Measurements from ENCODE around the gene SERPINB1.

DNA sequence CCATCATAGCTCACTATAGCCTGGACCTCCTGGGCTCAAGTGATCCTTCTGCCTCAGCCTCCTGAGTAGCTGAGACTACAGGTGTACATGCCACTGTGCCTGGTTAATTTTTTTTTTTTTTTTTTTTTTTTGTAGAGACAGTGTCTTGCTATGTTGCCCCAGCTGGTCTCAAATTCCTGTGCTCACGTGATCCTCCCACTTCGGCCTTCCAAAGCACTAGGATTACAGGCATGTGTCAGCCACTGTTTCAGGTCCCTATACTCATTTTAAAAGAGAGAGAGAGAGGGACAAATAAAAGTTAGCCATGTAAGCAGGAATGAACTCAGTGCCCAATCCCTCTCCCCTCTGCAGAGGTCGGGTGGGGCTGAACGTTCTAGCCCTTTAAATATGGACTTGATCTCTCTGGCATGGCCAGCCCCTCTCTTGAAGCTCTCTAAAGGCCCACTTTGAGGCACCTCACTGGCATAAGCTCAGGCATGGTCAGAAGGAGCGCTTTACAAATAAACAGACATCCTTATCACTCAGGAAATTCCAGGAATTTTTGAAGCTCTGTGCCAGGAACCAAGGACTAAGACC is 9.0 kb upstream of the SERPINB1 start:
- TF ChIP-seq, protein P1, sequence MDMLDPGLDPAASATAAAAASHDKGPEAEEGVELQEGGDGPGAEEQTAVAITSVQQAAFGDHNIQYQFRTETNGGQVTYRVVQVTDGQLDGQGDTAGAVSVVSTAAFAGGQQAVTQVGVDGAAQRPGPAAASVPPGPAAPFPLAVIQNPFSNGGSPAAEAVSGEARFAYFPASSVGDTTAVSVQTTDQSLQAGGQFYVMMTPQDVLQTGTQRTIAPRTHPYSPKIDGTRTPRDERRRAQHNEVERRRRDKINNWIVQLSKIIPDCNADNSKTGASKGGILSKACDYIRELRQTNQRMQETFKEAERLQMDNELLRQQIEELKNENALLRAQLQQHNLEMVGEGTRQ (IDR thresholded peaks at IDR 0.05; ENCODE audit: borderline replicate concordance, low read depth, low read length): no peak
- TF ChIP-seq POLR2AphosphoS5 (IDR thresholded peaks at IDR 0.05; ENCODE audit: low read depth, low read length) (no peak), RAD21 (IDR thresholded peaks at IDR 0.05; ENCODE audit: low read length) (no peak), NRF1 (IDR thresholded peaks at IDR 0.05; ENCODE audit: low read depth, low read length) (no peak), TEAD4 (IDR thresholded peaks at IDR 0.05; ENCODE audit: borderline replicate concordance, insufficient read depth) (no peak), EP300 (IDR thresholded peaks at IDR 0.05; ENCODE audit: borderline replicate concordance in 1 of 2, low read depth in 1 of 2, low read length in 1 of 2) (no peak), RFX5 (IDR thresholded peaks at IDR 0.05; ENCODE audit: low read length) (no peak), EZH2phosphoT487 (IDR thresholded peaks at IDR 0.05; ENCODE audit: borderline replicate concordance, low read depth) (no peak), ELF1 (IDR thresholded peaks at IDR 0.05) (no peak), GATA2 (CRISPR knock-in tag; IDR thresholded peaks at IDR 0.05) (no peak)
- TF ChIP-seq, protein P2, sequence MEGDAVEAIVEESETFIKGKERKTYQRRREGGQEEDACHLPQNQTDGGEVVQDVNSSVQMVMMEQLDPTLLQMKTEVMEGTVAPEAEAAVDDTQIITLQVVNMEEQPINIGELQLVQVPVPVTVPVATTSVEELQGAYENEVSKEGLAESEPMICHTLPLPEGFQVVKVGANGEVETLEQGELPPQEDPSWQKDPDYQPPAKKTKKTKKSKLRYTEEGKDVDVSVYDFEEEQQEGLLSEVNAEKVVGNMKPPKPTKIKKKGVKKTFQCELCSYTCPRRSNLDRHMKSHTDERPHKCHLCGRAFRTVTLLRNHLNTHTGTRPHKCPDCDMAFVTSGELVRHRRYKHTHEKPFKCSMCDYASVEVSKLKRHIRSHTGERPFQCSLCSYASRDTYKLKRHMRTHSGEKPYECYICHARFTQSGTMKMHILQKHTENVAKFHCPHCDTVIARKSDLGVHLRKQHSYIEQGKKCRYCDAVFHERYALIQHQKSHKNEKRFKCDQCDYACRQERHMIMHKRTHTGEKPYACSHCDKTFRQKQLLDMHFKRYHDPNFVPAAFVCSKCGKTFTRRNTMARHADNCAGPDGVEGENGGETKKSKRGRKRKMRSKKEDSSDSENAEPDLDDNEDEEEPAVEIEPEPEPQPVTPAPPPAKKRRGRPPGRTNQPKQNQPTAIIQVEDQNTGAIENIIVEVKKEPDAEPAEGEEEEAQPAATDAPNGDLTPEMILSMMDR (IDR thresholded peaks at IDR 0.05): no peak
- TF ChIP-seq, protein P3, sequence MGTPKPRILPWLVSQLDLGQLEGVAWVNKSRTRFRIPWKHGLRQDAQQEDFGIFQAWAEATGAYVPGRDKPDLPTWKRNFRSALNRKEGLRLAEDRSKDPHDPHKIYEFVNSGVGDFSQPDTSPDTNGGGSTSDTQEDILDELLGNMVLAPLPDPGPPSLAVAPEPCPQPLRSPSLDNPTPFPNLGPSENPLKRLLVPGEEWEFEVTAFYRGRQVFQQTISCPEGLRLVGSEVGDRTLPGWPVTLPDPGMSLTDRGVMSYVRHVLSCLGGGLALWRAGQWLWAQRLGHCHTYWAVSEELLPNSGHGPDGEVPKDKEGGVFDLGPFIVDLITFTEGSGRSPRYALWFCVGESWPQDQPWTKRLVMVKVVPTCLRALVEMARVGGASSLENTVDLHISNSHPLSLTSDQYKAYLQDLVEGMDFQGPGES (IDR thresholded peaks at IDR 0.05; ENCODE audit: low read depth, low read length): no peak
- TF ChIP-seq, protein P4, sequence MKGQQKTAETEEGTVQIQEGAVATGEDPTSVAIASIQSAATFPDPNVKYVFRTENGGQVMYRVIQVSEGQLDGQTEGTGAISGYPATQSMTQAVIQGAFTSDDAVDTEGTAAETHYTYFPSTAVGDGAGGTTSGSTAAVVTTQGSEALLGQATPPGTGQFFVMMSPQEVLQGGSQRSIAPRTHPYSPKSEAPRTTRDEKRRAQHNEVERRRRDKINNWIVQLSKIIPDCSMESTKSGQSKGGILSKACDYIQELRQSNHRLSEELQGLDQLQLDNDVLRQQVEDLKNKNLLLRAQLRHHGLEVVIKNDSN (IDR thresholded peaks at IDR 0.05; ENCODE audit: borderline replicate concordance, low read depth): peak; percentile 25; the same call in 1 of the 2 replicates
